GM18868 (cell line): ENCODE measurements around the gene JPH4.
"Not testable (repeated sequence)": the region's sequence is repeated elsewhere in the genome, so short reads cannot be mapped to it uniquely, and the experiment has no call there.

Experiments
- ATAC-seq: cut with Tn5 transposase; IDR thresholded peaks from one replicate; pipeline ENCODE4 v1.9.1; 2021; ENCODE audit warnings: mild to moderate bottlenecking, moderate library complexity; ENCODE audit not compliant: unreplicated experiment

The JPH4 gene

DNA sequence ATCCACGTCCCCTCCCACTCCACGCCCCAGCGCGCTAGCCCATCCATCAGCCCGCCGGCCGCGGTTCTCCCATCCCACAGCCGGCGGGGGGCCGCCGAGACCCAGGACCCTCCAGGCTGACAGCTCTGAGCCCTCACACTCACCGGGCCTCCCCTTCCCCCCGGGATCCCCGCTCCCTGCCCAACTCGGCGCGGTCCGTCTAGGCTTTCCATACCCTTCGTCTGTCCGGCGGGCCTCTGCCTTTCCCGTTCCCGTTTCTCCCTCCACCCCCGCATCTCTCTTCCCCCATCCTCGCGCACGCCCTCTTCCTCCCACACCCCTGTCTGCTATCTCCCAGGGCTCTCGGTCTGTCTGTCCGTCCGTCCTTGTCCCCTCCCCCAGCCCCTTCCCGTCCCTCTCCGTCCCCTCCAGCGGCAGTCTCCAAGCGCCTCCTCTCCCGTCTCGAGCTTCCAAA is 27.8 kb downstream of the JPH4 start:
- ATAC-seq = no peak

DNA sequence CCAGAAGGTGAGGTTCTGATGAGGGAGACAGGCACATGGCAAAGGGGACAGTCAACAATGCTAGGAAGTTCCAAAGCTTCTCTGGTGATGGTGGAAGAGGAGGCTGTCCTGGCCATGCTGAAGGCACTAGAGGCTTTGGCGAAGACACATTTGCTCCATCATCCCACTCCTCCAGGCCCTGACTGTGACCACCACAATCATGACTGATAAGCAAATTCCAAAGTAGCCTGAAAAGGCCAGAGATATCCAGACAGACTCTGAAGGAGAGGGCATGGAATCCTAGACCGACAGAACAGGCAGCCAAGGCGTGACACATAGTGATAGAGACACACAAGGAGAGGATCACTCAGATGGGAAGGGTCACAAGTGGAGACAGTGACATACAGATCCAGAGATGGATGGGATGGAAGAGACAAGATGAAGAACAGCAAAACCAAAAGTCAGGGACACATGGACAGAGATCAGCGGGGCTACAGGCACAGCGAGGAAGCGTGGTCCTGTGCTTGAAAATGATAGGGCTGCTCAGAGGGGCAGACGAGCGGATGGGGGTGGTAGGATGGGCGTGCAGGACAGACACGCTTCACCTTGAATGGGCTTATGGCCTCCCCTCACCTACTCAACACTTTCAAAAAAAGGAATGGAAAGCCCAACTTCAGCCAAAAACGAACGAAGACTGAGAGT is 28.3 kb downstream of the JPH4 start:
- no peak for ATAC-seq

DNA sequence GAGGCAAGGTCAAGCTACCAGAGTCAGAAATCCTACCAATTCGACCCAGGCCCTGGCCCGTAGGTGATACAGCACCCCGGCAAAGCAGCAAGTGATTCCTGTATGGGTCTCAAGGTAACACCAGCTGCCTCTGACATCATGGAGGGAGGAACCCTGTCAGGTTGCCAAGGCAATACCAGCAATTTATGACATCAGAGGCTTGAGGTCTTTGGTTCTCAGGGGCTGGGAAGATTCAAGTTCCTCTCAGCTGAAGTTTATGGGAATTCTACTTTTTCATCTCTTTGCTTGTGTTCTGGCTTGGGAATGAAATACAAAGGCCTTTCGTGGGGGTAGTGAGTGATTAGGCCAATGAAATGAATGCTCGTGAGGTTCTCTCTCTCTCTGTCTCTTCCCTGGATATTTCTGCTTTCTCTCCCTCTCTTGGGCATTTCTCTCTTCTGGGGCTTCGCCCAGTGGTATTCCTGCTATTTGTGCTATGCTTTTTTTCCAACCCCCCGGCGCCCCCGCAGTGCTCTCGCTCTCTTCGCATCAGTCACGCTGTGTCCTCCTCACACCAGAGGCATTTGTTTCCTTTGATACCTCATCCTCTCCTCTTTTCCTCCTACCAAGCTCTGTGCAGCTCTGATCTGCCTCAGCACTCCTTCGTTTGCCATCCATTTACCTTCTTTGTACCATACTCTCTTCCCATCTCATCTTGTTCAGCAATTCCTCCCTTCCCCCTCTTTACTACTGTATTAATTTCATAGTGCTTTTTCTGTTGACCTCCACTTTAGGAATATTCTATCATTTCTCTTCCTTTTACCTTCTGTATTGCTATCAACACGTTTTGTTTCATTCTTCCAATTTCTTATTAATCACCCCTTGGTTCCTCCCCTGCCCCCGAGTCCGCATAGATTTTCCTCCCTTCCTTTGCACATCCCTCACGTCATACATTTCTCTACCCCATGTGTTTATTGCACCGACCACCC is 30.0 kb downstream of the JPH4 start:
- no peak for ATAC-seq

DNA sequence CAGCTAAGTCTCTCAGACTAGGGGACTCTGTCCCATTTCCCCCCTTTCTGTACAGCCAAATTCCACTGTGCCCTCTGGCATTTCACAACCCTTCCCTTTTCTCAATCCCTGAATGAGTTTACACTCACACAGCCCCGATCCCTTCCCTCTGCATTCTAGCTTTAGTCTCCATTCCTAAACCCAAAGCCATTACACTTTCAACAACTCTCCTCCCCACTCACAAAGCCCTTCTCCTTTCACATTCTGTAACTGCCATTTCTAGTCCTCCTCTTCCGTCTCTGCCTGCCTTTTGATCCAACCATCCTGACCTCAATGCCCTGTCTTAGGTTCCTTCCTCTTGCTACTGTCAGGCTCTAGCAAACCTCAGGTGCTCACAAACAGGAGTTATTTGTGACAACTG is 30.7 kb downstream of the JPH4 start:
- ATAC-seq = no peak

DNA sequence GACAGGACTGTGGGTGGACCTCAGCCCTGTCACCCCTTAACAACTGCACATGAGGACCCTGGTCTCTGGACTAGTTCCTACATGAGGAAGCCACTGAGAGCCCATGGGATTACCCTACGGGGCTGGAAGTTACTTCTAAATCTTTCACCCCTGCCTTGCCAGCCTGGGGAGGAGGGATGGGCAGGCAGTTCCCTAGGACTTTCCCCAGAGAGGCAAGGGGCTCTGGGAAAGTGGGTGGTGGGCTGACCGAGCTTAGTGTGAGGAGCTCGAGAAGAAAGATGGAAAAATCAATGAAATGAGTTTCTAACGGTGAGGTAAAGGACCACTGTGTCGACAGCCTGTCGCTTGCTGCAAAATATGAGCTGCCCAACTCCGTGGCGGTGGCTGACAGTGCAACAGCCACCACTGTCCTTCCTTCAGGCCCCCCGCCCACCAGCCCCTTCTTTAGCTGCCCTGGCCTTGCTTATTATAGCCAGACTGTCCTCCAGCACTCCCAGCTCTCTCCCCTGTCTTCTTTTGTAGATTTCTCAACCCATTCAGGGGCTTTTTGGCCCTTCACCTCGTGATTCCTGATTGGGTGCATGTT is 32.0 kb downstream of the JPH4 start:
- no peak for ATAC-seq

DNA sequence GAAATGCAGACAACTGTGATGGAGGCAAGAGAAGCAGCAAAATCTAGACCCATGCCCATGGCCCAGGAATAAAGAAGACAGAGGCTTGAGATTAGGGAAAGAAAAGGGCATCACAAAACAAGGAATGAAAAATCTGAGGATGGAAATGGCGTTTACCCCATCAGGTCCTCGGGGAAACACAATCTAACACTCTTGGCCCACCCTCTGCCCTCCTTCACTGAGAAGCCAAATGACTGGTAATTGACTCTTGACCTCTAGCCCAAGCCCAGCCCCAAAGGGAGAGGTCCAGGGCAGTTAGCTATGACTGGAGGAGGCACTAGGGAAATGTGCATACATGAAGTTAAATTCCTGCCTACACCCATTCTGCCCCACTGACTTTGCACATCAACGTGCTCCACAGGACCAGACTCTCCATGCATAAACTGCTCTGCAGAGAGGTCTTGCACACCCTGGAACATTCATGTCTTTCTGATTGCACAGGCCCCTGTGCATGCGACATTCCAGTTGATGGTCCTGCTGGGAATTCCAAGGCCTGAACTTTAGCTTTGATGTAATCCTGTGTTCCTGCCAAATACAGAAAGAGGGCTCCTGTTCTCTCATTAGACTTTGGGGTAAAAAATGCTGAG is 32.7 kb downstream of the JPH4 start:
- ATAC-seq = no peak

DNA sequence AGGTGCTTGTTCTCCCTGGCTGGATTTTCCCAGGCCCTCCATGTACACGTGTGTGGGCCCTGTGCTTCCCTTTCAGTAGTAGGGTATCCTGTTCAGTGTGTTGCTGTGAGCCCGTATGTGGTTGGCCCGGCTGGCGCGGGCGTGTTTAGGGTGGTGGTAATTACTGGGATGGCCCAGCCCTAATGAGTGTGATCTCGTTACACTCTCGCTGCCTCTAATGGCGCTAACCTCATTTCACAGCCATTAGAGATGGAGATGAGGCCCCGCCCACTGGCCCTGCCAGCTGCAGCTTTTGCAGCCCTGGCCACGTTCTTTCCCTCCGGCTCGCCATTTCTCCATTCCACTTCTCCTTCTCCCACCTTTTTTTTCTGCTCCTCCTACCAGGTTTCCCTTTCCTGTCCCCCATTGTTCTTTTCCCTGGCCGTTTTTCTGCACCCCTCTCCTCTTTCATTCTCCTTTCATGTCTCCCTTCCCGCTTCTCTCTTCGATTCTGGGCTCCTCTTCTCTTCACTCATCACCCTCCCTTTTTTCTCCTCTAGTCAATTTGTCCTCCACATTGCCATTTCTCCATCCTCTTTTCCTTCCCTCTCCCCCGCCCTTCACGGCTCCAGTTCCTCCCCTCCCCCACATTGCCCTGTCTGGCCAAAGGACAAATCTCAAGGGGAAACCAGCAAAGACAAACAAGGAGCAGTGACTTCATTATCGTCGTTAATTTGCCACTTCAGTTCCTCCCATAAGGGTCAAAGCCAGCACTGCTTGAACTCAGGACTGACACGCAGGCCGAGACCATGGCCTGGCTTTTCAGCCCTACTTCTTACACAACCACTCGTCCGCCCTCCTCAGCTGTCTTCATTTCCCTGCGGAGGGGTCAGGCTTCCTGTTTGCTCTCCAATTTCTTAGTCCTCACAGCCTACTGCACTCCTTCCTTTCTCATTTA is 33.8 kb downstream of the JPH4 start:
- ATAC-seq = no peak

DNA sequence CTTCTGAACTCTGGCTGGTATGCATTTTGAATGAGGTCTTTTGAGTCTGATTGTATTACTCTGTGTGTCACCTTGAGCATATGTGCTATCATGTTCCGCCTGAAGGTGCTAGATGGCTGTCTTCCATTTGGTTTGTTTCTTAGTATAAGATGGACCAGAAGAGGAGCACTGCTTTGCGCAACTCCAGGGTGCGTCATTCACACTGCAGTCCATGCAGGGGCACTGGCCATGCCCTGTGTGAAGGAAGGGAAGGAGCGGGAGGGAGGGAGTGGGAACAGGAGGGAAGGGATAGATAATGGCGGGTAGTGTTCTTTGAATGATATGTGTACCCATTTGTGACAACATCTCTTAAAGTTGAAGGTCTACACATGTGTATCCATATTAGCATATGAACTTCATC is 35.2 kb downstream of the JPH4 start:
- no peak for ATAC-seq

DNA sequence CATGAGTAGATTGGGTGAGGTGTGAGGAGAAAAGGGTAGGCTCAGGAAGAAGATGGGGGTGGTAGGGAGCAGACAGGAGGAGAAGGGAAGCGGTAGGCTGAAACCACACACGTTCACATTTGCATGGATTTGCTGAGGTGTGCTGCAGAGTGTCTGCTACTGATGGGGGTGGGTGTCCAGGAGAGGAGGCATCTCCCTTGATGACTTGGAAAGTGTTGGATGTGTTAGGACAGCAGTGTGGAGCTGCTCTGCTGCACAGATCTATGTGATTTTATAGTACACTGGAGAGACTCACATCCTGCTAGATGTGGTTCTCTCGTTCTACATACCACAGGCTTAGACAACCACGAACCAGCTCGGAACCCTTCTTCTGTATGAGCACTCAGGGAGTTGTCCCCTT is 36.3 kb downstream of the JPH4 start:
- ATAC-seq = no peak

DNA sequence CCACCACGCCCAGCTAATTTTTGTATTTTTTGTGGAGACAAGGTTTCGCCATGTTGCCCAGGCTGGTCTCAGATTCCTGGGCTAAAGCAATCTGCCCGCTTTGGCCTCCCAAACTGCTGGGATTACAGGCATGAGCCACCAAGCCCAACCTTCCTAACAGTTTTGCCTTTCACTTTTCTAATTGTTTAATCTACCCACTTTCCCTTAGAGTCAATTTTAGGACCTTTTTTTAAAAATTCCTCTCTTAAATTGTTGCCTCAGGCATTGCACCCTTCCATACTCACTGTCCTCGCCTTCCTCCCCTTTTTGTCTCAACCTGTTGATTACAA is 38.5 kb downstream of the JPH4 start:
- ATAC-seq = no peak

DNA sequence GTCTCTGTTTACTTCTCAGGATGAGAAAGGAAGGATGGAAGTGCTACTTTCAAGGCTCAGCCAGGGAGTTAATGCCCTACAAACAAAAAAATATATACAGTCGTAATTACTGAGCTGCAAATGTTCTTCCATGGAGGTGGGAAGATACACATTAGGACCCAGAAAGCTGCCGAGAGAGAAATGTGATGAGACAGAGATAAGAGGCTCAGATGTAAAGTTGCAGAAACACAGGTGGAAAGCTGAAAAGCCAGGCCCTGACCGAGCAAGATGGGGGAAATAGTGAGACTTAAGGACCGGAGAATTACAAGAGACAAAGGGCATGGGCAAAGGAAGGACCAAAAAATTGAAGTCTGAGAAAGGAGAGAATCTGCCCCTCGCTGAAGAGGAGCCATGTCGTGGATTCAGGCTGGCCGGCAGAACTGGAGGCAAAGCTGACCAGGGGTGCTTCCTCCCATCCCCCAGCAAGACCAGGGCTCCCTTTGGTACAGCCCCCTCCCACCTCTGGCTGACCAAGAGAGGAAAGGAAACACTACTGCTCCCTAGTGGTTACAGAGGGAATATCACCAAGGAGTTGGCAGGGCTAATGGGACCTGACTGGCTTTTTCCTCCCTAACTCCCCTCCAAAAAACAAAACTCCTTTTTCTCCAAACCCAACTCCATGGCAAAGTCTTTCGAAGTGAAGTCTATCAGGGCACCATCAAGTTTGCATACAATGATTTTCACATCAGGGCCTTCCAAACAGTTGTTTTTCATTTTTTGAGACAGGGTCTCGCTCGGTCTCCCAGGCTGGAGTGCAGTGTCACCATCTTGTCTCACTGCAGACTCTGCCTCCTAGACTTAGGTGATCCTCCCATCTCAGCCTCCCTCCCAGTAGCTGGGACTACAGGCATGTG is 39.1 kb downstream of the JPH4 start:
- no peak for ATAC-seq

DNA sequence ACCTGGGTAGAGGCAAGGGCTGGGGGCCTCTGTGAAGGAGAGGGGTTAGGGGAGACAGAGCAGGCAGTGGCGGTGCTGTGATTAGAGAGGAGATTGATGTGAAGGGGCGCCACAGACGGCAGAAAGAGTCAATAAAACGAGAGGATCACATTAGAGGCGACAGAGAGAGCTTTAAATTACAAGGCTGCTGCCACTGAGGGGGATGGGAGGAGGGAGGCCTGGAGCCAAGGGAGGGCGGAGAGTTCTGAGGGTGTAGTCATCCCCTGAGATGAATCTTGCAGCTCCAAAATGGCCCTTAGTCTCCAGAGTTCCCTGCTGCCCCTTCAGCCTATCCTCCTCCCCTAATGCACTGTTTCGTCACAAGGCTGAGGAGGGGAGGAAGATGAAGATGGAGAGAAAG is 39.8 kb downstream of the JPH4 start:
- no peak for ATAC-seq

DNA sequence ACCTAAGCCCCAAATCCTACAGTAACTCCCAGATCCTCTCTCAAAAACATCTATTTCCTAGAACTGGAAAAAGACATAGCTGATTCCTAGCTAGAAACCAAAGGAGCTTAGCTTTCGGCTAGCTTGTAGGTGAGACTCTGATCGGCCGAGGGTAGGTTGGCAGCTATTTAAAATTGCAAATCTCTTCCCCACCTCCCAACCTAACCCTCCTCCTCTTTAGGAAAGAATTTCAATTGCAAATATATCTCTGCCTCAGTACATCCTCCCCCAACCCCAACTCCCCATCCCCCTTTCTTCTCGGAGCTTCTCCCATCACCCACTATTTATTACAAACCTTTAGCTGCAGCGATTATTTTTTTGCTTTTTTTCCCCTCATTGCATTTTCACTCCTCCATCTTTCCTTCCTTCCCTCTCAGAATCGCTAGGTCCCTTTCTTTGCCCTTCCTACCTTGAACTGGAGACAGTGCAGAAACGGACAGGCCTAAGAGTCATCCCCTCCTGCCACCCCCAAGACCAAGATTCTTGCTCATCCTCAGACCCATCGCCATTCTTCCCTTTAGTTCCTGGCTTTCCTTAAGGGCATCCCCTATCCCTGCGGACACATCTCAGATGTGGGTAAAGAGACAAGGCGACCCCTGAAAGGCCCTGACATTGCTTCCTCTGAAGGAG is 40.4 kb downstream of the JPH4 start:
- no peak for ATAC-seq

DNA sequence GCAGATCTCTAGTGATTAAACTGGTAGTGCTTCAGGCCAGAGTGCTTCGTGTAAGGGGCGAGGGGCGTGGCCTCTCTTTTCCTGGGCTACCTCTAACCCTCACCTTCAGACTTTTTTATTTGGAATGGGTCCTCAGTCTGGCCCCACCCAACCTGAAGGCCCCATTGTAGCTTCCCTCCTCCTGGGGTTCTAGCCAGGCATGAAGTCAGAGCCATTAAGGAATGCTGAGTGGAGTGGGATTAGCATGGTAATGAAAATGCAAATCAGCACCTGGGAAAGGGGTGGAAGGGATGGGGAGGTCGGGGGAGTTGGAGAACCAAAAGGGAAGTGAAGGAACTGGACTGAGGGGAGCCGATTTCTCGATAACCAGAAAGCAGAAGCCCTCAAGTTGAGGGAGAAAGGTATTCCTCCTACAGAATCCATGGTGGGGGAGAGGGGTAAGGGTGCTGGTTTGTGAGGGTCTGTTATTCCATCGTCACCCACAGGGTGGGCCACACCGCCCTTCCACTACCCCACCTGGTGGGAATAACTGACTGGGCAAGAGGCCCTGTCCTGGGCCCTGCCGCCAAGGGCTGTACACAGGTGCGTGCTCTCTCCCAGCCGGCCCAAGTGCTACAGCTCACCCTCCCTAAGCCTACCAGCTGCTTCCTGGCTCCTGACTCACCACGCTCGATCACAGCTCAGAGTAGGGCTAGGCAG is 41.1 kb downstream of the JPH4 start:
- no peak for ATAC-seq

DNA sequence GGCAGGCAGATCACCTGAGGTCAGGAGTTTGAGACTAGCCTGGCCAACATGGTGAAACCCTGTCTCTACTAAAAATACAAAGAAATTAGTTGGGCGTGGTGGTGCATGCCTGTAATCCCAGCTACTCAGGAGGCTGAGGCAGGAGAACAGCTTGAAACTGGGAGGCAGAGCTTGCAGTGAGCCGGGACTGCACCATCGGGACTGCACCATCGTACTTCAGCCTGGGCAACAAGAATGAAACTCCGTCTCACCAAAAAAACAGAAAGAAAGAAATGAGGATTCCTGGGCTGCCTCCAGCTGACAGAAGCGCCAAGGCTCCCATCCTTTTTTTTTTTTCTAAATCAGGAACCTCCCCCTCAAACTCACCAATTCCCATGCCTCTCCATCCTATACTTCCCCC is 41.7 kb downstream of the JPH4 start:
- ATAC-seq = not testable (repeated sequence)

DNA sequence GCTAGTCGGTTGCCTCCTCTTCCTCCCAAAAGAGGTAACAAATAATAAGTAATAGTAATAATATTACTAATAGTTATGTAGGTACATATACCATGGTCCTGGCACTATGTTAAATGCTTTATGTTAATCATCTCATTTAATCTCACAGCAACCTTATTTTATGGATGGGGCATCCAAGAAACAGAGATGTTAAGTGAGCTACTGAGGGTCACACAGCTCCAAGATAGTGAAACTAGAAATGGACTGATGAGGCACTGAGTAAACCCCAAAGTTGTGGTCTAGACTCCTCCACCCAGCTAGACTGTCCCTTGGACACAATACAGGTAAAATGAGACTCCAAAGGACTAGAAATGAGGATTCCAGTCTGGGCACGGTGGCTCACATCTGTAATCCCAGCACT is 42.1 kb downstream of the JPH4 start:
- no peak for ATAC-seq

DNA sequence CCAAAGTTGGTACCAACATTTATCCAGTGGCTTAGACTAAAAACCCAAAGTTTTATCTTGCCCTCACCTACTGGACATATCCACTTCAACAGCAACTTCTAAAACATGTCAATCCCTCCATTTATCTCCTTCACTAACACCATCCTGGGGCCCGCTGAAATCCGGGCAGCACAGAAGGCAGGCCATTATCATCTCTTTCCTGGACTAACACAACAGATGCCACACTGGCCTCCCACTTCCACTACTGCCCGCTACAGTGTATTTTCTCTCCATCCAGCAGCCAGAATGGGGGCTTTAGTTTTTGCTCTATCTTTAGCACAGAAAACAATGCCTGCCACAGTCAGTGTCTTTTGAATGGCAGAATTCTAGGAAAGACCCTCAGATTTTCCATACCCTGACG is 42.6 kb downstream of the JPH4 start:
- ATAC-seq = no peak
